Left ventricle myocardium superior (tissue), 1 donor: ENCODE data around the gene CDH22. TPM values are rescaled to one million over a fixed set of nuclear protein-coding genes. Genes with fewer than 3 reads are reported as not detected.

ENCODE experiments used
- total RNA-seq: library from RNA; stranded (reverse); fragmentation: NEBNext Ultra II Directional; extraction: Animal tissue kit (Norgen Biotek cat#: 25700); gene quantifications from one replicate; pipeline ENCODE4 v1.2.1, GENCODE V29; 2021
- donor health status: DM: no; HTN: yes; CAD: no; lungs with severe emphysema.

CDH22 gene
- total RNA-seq, 1 donor from 2014 or later = 2.3 TPM

Other genes starting within 250 kb of the CDH22 start
- 19.4 TPM for gene NCOA5, start 218.5 kb downstream of the CDH22 start, total RNA-seq
- 6.7 TPM for gene CD40, start 190.2 kb downstream of the CDH22 start, total RNA-seq
- 37.1 TPM for gene ELMO2, start 98.1 kb upstream of the CDH22 start, total RNA-seq
- 0.52 TPM for gene ZNF334, start 205.1 kb upstream of the CDH22 start, total RNA-seq
- not detected for gene OCSTAMP, start 242.2 kb upstream of the CDH22 start, total RNA-seq